ENCODE measurements around the gene ABHD2. TPM values are rescaled to one million over a fixed set of nuclear protein-coding genes. Genes with fewer than 3 reads are reported as not detected.

ABHD2 gene
- total RNA-seq, 6 experiments from 2014 or later: 43.1 to 63.5 (median 51.8) TPM

GRCh38 chr15:89112341-89112971 is 24.2 kb downstream of the ABHD2 start:
- Mint-ChIP-seq H3K9me3 (no peaks in the 10 kb centered on the region), H3K36me3 (ENCODE audit: low read depth) (peaks cover 22% of the 10 kb centered on the region), H3K27me3 (ENCODE audit: insufficient read depth) (no peaks in the 10 kb centered on the region), H3K4me3 (no peak overlapping the region), H3K4me1 (ENCODE audit: low read depth) (peaks cover 59% of the 10 kb centered on the region), H3K27ac (peak overlapping the region; percentile 61)
- no peak for TF ChIP-seq CTCF (IDR thresholded peaks at IDR 0.05)
- DNase-seq: no peak

- DNase-seq: no peak
- no peak overlapping the region for H3K27ac Mint-ChIP-seq
- no peaks in the 10 kb centered on the region for H3K9me3 Mint-ChIP-seq
- no peak overlapping the region for H3K4me3 Mint-ChIP-seq
- no peak for TF ChIP-seq CTCF (IDR thresholded peaks at IDR 0.05)
- peaks cover 14% of the 10 kb centered on the region for H3K36me3 Mint-ChIP-seq (ENCODE audit: low read depth)
- H3K4me1 Mint-ChIP-seq (ENCODE audit: low read depth): peaks cover 60% of the 10 kb centered on the region
- H3K27me3 Mint-ChIP-seq (ENCODE audit: insufficient read depth): no peaks in the 10 kb centered on the region
Measured at GRCh38 chr15:89113296-89114024, 25.2 kb downstream of the ABHD2 start.

- no peak for TF ChIP-seq CTCF (IDR thresholded peaks at IDR 0.05)
- Mint-ChIP-seq H3K4me3 (no peak overlapping the region), H3K27me3 (ENCODE audit: insufficient read depth) (no peaks in the 10 kb centered on the region), H3K36me3 (ENCODE audit: low read depth) (peaks cover 27% of the 10 kb centered on the region), H3K4me1 (ENCODE audit: low read depth) (peaks cover 69% of the 10 kb centered on the region), H3K9me3 (no peaks in the 10 kb centered on the region), H3K27ac (peak overlapping the region; percentile 54)
- peak; percentile 58 for DNase-seq
Measured at GRCh38 chr15:89114990-89115389, 26.7 kb downstream of the ABHD2 start.

- TF ChIP-seq CTCF (IDR thresholded peaks at IDR 0.05): no peak
- Mint-ChIP-seq H3K27ac (no peak overlapping the region; the same call in 1 of the 2 replicates), H3K9me3 (no peaks in the 10 kb centered on the region), H3K36me3 (ENCODE audit: low read depth) (peaks cover 29% of the 10 kb centered on the region), H3K4me1 (ENCODE audit: low read depth) (peaks cover 69% of the 10 kb centered on the region), H3K4me3 (no peak overlapping the region), H3K27me3 (ENCODE audit: insufficient read depth) (no peaks in the 10 kb centered on the region)
- no peak for DNase-seq
Measured at GRCh38 chr15:89115547-89115946, 27.3 kb downstream of the ABHD2 start.

GRCh38 chr15:89116404-89116803 is 28.1 kb downstream of the ABHD2 start:
- H3K36me3 Mint-ChIP-seq (ENCODE audit: low read depth): peaks cover 34% of the 10 kb centered on the region
- peaks cover 69% of the 10 kb centered on the region for H3K4me1 Mint-ChIP-seq (ENCODE audit: low read depth)
- H3K4me3 Mint-ChIP-seq: no peak overlapping the region
- DNase-seq: no peak
- no peak for TF ChIP-seq CTCF (IDR thresholded peaks at IDR 0.05)
- H3K27me3 Mint-ChIP-seq (ENCODE audit: insufficient read depth): no peaks in the 10 kb centered on the region
- H3K27ac Mint-ChIP-seq: peak overlapping the region; percentile 85
- no peaks in the 10 kb centered on the region for H3K9me3 Mint-ChIP-seq

Data from HFFc6 (cell line).